Fibroblast of villous mesenchyme (primary cell): ENCODE results near the gene IQGAP2. TPM values are rescaled to one million over a fixed set of nuclear protein-coding genes. Genes with fewer than 3 reads are reported as not detected.

Experiments used
- DNase-seq: peaks from one replicate; pipeline ENCODE4 v3.0.0-alpha.2; 2010; ENCODE audit warnings: low read depth
- H3K4me3 ChIP-seq: 2 replicates; pipeline ENCODE4 v1.5.1; 2011; ENCODE audit warnings: low read depth, mild to moderate bottlenecking, low read length
- total RNA-seq: library from RNA; depleted of rRNA; stranded (reverse); fragments of >200 nt; gene quantifications from 2 replicates; pipeline ENCODE4 v1.2.3, GENCODE V29; 2012
- TF ChIP-seq, protein P1 (sequence below): IDR thresholded peaks from 2 replicates; pipeline ENCODE4 v1.5.1; 2012; ENCODE audit warnings: low read depth, mild to moderate bottlenecking, low read length; ENCODE audit not compliant: insufficient read depth

The IQGAP2 gene
- total RNA-seq, 1 donor: 2.6 TPM

DNA sequence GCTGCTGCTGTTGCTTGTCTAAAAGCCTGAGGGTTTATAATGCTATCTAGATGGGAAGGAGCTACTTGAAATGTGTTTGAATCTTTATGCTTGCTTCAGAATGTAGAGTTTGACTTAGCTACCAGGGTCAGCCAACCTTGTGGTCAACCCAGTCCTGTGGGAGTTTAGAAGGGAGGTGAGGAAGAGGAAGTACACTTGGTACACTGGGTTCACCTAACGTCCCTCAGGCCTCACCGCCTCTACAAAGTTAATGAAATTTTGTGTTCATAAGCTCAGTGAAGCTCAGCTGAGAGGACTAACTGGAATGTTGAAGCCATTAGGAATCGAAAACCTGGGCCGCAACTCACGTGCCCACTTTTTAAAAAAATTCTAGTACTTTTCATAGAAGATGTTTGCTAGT is 10.7 kb downstream of the IQGAP2 start:
- no peak overlapping the region for H3K4me3 ChIP-seq
- TF ChIP-seq, protein P1, sequence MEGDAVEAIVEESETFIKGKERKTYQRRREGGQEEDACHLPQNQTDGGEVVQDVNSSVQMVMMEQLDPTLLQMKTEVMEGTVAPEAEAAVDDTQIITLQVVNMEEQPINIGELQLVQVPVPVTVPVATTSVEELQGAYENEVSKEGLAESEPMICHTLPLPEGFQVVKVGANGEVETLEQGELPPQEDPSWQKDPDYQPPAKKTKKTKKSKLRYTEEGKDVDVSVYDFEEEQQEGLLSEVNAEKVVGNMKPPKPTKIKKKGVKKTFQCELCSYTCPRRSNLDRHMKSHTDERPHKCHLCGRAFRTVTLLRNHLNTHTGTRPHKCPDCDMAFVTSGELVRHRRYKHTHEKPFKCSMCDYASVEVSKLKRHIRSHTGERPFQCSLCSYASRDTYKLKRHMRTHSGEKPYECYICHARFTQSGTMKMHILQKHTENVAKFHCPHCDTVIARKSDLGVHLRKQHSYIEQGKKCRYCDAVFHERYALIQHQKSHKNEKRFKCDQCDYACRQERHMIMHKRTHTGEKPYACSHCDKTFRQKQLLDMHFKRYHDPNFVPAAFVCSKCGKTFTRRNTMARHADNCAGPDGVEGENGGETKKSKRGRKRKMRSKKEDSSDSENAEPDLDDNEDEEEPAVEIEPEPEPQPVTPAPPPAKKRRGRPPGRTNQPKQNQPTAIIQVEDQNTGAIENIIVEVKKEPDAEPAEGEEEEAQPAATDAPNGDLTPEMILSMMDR: no peak
- no peak for DNase-seq

DNA sequence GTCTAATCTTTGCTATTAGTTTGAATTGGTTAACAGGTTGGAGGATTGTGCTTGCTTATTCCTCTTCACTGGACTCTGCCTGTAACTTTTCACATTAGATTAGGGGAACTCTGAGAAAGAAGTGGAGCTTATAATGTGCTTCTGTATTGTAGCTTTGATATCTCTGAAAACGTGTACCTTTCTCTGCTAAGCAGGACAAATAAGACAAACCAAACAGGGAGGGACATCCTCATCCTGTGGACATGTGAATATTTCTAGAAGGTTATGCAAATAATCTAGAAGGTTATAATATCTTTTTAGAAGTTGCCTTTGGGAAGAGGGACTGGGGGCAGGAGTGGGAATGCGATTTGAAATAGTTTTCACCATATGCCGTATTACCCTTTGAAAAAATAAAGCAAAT is 11.7 kb downstream of the IQGAP2 start:
- TF ChIP-seq, protein P1: no peak
- no peak for DNase-seq
- no peak overlapping the region for H3K4me3 ChIP-seq

DNA sequence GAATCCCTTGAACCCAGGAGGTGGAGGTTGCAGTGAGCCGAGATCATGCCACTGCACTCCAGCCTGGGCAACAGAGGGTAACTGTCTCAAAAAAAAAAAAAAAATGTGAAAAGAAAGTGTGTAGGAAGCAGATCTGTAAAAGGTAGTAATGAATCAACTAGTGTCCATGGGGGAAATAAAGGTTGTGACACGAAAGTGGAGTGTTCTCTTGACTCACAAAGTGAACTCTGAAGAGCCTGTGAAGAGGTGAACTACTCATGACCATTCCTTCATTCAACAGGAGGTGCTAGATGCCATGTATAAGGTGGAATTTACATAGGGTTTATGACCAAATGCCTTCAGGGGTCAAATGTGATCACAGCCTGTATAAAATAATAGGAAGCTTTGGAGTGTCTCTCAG is 12.8 kb downstream of the IQGAP2 start:
- TF ChIP-seq, protein P1: no peak
- no peak for DNase-seq
- no peak overlapping the region for H3K4me3 ChIP-seq

DNA sequence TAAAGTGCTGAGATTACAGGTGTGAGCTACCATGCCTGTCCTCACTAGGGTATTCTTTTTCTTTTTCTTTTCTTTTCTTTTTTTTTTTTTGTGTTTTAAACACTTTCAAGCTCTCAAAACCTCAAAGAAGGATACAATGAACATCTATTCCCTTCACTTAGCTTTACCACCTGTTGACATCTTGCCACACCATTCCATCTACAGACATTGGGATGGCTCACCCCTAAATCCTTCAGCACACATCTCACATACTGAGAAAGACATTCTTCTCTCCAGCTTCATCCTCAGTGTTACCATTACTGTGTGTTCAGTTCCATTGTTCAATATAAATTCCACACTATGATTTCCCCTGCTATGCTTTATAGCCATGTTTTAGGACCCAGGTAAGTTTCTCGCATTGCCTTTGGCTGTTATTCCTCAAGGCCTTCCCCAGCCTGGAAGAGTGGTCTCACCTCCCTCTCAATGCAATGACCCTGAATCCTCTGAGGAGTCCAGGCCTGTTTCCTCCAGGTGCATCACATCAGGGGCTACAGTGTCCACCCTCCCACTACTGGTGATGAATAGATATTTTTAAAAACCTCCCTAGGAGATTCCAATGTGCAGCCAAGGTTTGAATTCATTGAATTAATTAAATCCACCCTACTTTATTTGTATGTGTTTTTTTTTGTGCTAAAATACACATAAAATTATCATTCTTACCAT is 16.7 kb downstream of the IQGAP2 start:
- H3K4me3 ChIP-seq: no peak overlapping the region
- no peak for DNase-seq
- TF ChIP-seq, protein P1: no peak

DNA sequence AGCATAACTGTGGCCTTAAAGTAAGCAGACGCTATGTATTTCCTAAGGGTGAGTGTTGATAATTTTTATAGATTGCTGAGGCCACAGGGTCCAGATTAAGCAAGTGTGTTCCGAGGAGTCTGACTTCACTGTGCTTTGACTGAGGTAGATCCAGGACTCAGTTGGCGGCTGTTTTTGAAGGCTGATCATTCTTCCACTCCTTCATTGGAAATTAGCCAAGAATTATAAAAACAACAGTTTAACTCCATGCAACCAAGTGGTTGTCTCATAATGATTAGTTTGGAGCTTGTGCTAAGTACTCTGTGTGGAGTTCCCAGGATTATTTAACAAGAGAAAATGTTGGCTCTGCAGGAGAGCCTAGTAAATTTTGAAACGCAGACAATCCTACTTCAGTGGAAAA is 19.1 kb downstream of the IQGAP2 start:
- TF ChIP-seq, protein P1: no peak
- peak; percentile 18 for DNase-seq
- H3K4me3 ChIP-seq: no peak overlapping the region

DNA sequence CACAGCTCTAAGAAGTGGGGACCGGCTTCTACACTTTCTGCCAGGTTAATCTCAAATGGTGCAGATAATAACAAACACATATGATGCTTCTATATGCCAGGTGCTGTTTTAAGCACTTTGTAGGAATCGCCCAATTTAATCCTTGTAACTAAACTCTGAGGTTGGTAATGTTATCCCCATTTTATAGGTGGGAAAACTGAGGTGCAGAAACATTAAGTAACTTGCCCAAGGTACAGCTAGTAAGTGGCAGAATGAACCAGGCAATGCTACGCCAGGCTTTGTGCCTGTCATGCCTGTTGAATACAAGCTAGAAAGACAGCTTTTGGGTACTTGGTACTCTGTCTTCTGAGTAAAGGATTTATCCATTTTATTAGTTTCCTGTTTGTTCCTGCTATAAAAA is 19.7 kb downstream of the IQGAP2 start:
- H3K4me3 ChIP-seq: no peak overlapping the region
- no peak for DNase-seq
- TF ChIP-seq, protein P1: no peak

DNA sequence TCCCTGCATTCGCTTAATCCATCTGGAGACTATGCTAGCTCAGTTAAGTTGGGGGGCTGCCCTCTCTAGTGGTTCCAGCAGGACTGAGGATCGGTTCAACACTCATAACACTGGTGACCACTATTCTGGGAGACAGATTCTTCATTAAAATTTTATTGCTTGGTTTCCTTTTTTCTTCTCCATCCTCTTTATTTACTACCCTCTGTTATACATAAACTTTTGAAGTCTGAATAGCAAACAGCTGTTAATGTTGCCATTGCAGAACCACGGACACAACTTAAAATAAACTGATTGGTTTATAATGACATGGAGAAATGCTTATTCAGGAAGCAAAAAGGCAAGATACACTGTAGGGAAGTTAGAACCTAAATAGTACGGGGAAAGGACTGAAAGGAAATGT is 22.1 kb downstream of the IQGAP2 start:
- H3K4me3 ChIP-seq: no peak overlapping the region
- DNase-seq: no peak
- TF ChIP-seq, protein P1: no peak
